K562 (cell line): Measurements from ENCODE around the gene TCF3. TPM values are rescaled to one million over a fixed set of nuclear protein-coding genes. Genes with fewer than 3 reads are reported as not detected.

ENCODE experiments used
- ATF1 ChIP-seq, 2 experiments: fragments of 450-650 bp in 1 of 2; IDR thresholded peaks; 2 replicates each; pipeline ENCODE4 v1.6.1; 2016; ENCODE audit warnings: missing compliant biosample characterization in 1 of 2, missing genetic modification characterization in 1 of 2
- BACH1 ChIP-seq: fragments of 200-800 bp; sonication (Bioruptor generic); IDR thresholded peaks from 2 replicates; pipeline ENCODE4 v1.6.1; 2016; ENCODE audit warnings: missing genetic modification characterization, missing compliant biosample characterization
- CHD2 ChIP-seq: IDR thresholded peaks from 2 replicates; pipeline ENCODE4 v1.6.1; 2011; ENCODE audit warnings: low read depth, low read length
- CSDE1 ChIP-seq, 2 experiments: fragments of 450-650 bp; IDR thresholded peaks; 2 replicates each; pipeline ENCODE4 v1.6.1; 2016; ENCODE audit warnings: mild to moderate bottlenecking in 1 of 2
- ETV6 ChIP-seq, 3 experiments: fragments of 150-350 bp in 1 of 3; sonication (generic) in 1 of 3; formaldehyde crosslinking in 1 of 3; IDR thresholded peaks; 2 replicates each; pipeline versions ENCODE4 v1.6.1 to v1.8.0; 2014 to 2022; ENCODE audit warnings: borderline replicate concordance in 2 of 3, low read depth in 2 of 3, antibody characterized with exemption in 1 of 3, low read length in 1 of 3, mild to moderate bottlenecking in 1 of 3, missing genetic modification reagents in 1 of 3
- EWSR1 ChIP-seq: fragments of 450-650 bp; IDR thresholded peaks from 2 replicates; pipeline ENCODE4 v1.6.1; 2018; ENCODE audit warnings: borderline replicate concordance, mild to moderate bottlenecking, low read depth, moderate library complexity; ENCODE audit not compliant: partially characterized antibody
- HBP1 ChIP-seq: fragments of 450-650 bp; formaldehyde crosslinking; IDR thresholded peaks from 2 replicates; pipeline ENCODE4 v1.4.0; 2022; ENCODE audit warnings: missing genetic modification characterization
- MCM5 ChIP-seq: fragments of 450-650 bp; IDR thresholded peaks from 2 replicates; pipeline ENCODE4 v1.6.1; 2016; ENCODE audit warnings: low read depth
- MCM7 ChIP-seq, 2 experiments: fragments of 450-650 bp; IDR thresholded peaks; 2 replicates each; pipeline ENCODE4 v1.6.1; 2016 to 2018
- MECOM ChIP-seq: fragments of 250-450 bp; sonication (Bioruptor Pico); IDR thresholded peaks from 2 replicates; pipeline ENCODE4 v1.8.0; 2022; ENCODE audit warnings: inconsistent platforms
- NEUROD1 ChIP-seq: fragments of 150-350 bp; IDR thresholded peaks from 2 replicates; pipeline ENCODE4 v1.6.1; 2014; ENCODE audit warnings: borderline replicate concordance, low read length, low read depth; ENCODE audit not compliant: partially characterized antibody
- PML ChIP-seq: IDR thresholded peaks from 2 replicates; pipeline ENCODE4 v1.6.1; 2012; ENCODE audit warnings: low read length, inconsistent platforms
- PYGO2 ChIP-seq: fragments of 450-650 bp; IDR thresholded peaks from 2 replicates; pipeline ENCODE4 v1.6.1; 2016; ENCODE audit warnings: mild to moderate bottlenecking, missing genetic modification characterization, moderate library complexity, missing compliant biosample characterization
- RBBP5 ChIP-seq: fragments of 200-600 bp; sonication (generic); IDR thresholded peaks from 2 replicates; pipeline ENCODE4 v1.6.1; 2012; ENCODE audit warnings: borderline replicate concordance, mild to moderate bottlenecking, low read length, control low read depth, inconsistent platforms; ENCODE audit not compliant: insufficient read depth, poor library complexity, severe bottlenecking
- SAFB2 ChIP-seq: fragments of 200-400 bp; formaldehyde crosslinking; IDR thresholded peaks from 2 replicates; pipeline ENCODE4 v1.6.1; 2018; ENCODE audit warnings: borderline replicate concordance, low read length, low read depth, moderate library complexity; ENCODE audit not compliant: severe bottlenecking
- TAF7 ChIP-seq: fragments of 450-650 bp; IDR thresholded peaks from 2 replicates; pipeline ENCODE4 v1.6.1; 2016; ENCODE audit warnings: missing genetic modification characterization, missing compliant biosample characterization
- TEAD1 ChIP-seq, 2 experiments: fragments of 450-650 bp in 1 of 2; sonication (generic) in 1 of 2; formaldehyde crosslinking; IDR thresholded peaks; 2 replicates each; pipeline versions ENCODE4 v1.4.0 to v1.8.0; 2020 to 2022; ENCODE audit warnings: mild to moderate bottlenecking in 2 of 2, missing genetic modification reagents in 1 of 2
- WHSC1 ChIP-seq: IDR thresholded peaks from one replicate; pipeline ENCODE4 v1.6.1; 2012; ENCODE audit warnings: low read length, control low read depth, inconsistent platforms
- ZBTB34 ChIP-seq: fragments of 250-450 bp; sonication (Bioruptor Pico); IDR thresholded peaks from 2 replicates; pipeline ENCODE4 v1.8.0; 2021; ENCODE audit warnings: mild to moderate bottlenecking, moderate library complexity
- ZFX ChIP-seq: sonication (generic); formaldehyde crosslinking; IDR thresholded peaks from 2 replicates; pipeline ENCODE4 v1.8.0; 2022; ENCODE audit warnings: mild to moderate bottlenecking, missing genetic modification reagents, moderate library complexity
- ZKSCAN1 ChIP-seq: fragments of 150-350 bp; IDR thresholded peaks from 2 replicates; pipeline ENCODE4 v1.6.1; 2016; ENCODE audit warnings: low read depth, low read length
- ZNF174 ChIP-seq: fragments of 250-450 bp; sonication (Bioruptor Pico); IDR thresholded peaks from 2 replicates; pipeline ENCODE4 v1.4.0; 2020; ENCODE audit warnings: mild to moderate bottlenecking
- ZNF507 ChIP-seq: conservative IDR thresholded peaks from 2 replicates; pipeline ENCODE4 v1.6.1; 2017; ENCODE audit warnings: missing genetic modification characterization, missing compliant biosample characterization
- ZNF740 ChIP-seq, 3 experiments: fragments of 200-800 bp in 1 of 3; sonication (Bioruptor generic) in 1 of 3; sonication (generic) in 1 of 3; formaldehyde crosslinking in 1 of 3; IDR thresholded peaks; 2 replicates each; pipeline versions ENCODE4 v1.6.1 to v1.8.0; 2016 to 2022; ENCODE audit warnings: mild to moderate bottlenecking in 2 of 3, missing compliant biosample characterization in 2 of 3, missing genetic modification characterization in 2 of 3, missing genetic modification reagents in 1 of 3
- polyA plus RNA-seq, 8 experiments: library from polyadenylated mRNA; depleted of rRNA in 4 of 8; stranded (reverse) in 5 of 8; unstranded in 3 of 8; fragments of >200 nt; fragmentation: Nextera tagmentation in 2 of 8; fragmentation: Illumina TruSeq in 1 of 8; extraction: Ambion mirVana in 2 of 8; extraction: Trizol in 1 of 8; gene quantifications; 2 replicates each; pipeline versions ENCODE4 v1.2.1 to v1.2.3, GENCODE V29; 2011 to 2014; ENCODE audit warnings: inconsistent platforms in 1 of 8, missing spikeins in 1 of 8
- total RNA-seq, 7 experiments: library from RNA; depleted of rRNA in 6 of 7; stranded (reverse); fragments of >200 nt in 6 of 7; fragmentation: Illumina TruSeq in 2 of 7; extraction: Trizol in 2 of 7; gene quantifications; 2 replicates each; pipeline versions ENCODE4 v1.2.1 to v1.2.3, GENCODE V29; 2011 to 2021; ENCODE audit warnings: low replicate concordance in 1 of 7

TCF3 gene
- total and polyA plus RNA-seq, 9 of the 15 experiments (the other 6 are each of a cell fraction or from before 2014, with no cell fraction given) = 5.6 to 259 (median 84.0) TPM

DNA sequence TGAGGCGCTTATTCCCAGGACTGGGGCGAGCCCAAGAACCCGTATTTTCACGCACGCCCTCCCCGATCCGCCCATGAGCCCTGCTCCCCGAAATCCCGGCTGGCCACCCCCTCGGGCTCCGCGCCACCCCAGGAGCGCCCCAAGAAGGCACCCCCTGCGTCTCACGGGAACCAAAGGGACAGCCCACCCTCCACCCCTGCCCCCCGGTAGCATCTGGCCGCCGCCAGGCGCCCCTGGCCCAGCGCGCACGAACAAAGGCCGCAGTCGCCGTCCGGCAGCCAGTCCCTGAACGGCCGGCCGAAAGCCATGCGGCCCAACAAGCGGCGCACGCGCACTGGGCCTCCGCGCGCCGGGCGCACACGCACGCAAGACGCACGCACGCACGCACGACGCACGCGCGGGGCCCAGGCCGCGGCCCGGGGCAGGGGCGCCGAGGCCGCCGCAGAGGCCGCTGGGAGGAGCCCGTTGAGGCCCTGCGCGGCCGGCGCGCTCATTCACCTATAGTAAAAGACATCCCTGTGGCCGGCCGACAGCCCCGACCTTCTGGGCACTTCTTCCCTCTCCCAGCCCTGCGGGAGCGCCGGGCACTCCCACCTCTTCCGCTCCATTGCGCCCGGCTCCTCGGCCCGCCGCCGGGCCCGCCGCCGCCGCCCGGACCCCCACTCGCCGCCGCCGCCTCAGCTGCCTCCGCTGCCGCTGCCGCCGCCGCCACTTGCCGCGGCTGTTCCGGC is 60.2 kb downstream of the TCF3 start (continued):
- no peak for TF ChIP-seq MCM5
- no peak for TF ChIP-seq PYGO2 (tag)
- peak; percentile 56 for TF ChIP-seq RBBP5
- TF ChIP-seq EWSR1 = no peak
- TF ChIP-seq BACH1 (tag) = no peak
- no peak for TF ChIP-seq MCM7 (IDR thresholded peaks at IDR 0.05)
- TF ChIP-seq ZNF507 (tag) = no peak
- peak; percentile 85 for TF ChIP-seq ZFX (CRISPR knock-in tag)
- peak; percentile 59 for TF ChIP-seq TAF7 (tag)
- TF ChIP-seq ZBTB34 (CRISPR knock-in tag) = no peak
- no peak for TF ChIP-seq WHSC1
- peak; percentile 75; the same call in 1 of the 2 replicates for TF ChIP-seq HBP1
- no peak for TF ChIP-seq CHD2
- no peak for TF ChIP-seq ETV6 (IDR thresholded peaks at IDR 0.05; ENCODE audit: borderline replicate concordance in 1 of 2, low read depth in 2 of 2, low read length in 1 of 2)
- TF ChIP-seq ETV6 (CRISPR knock-in tag; IDR thresholded peaks at IDR 0.05; ENCODE audit: borderline replicate concordance) = no peak
- no peak for TF ChIP-seq MECOM (CRISPR knock-in tag)
- TF ChIP-seq ZNF740 (CRISPR knock-in tag; IDR thresholded peaks at IDR 0.05) = no peak
- TF ChIP-seq ZNF740 (tag; IDR thresholded peaks at IDR 0.05) = no peak
- no peak for TF ChIP-seq CSDE1 (IDR thresholded peaks at IDR 0.05)
- no peak; a peak in 1 of 4 replicates for TF ChIP-seq TEAD1 (CRISPR knock-in tag; IDR thresholded peaks at IDR 0.05)
- TF ChIP-seq NEUROD1 = no peak
- TF ChIP-seq ATF1 (CRISPR knock-in tag; IDR thresholded peaks at IDR 0.05) = no peak
- TF ChIP-seq ATF1 (tag; IDR thresholded peaks at IDR 0.05) = peak; percentile 25
- no peak for TF ChIP-seq ZNF174 (CRISPR knock-in tag)
- TF ChIP-seq PML = peak; percentile 69; the same call in 1 of the 2 replicates
- TF ChIP-seq SAFB2 = no peak
- TF ChIP-seq ZKSCAN1 = no peak
